Gastroesophageal sphincter (tissue), 4 donors: Measurements from ENCODE around the gene BCL2L11. TPM values are rescaled to one million over a fixed set of nuclear protein-coding genes. Genes with fewer than 3 reads are reported as not detected.

Source experiments
- ATAC-seq: fragments of 150-250 bp; one replicate; pipeline ENCODE4 v1.9.1; 2016; ENCODE audit warnings: mild to moderate bottlenecking, moderate library complexity
- H3K27ac ChIP-seq, 4 donors: fragments of 200-600 bp; sonication (generic) in 3 of 4; 1 replicate in 3 of 4; 2 replicates in 1 of 4; pipeline ENCODE4 v1.5.1; 2016 to 2019
- H3K27me3 ChIP-seq: fragments of 200-600 bp; sonication (generic); one replicate; pipeline ENCODE4 v1.5.1; 2019
- H3K36me3 ChIP-seq, 2 donors: fragments of 200-600 bp; sonication (generic); one replicate each; pipeline ENCODE4 v1.5.1; 2019; ENCODE audit warnings: control low read depth in 1 of 2
- H3K4me1 ChIP-seq, 3 donors: fragments of 200-600 bp; sonication (generic); 1 replicate in 2 of 3; 2 replicates in 1 of 3; pipeline ENCODE4 v1.5.1; 2016 to 2019; ENCODE audit warnings: control low read depth in 2 of 3
- H3K4me3 ChIP-seq, 2 donors: fragments of 200-600 bp; sonication (generic); one replicate each; pipeline ENCODE4 v1.5.1; 2019; ENCODE audit warnings: mild to moderate bottlenecking in 1 of 2, moderate library complexity in 1 of 2
- H3K9me3 ChIP-seq, 3 donors: fragments of 200-600 bp; sonication (generic); one replicate each; pipeline ENCODE4 v1.5.1; 2017 to 2019; ENCODE audit warnings: control low read depth in 2 of 3
- CTCF ChIP-seq, 4 experiments: fragments of 200-600 bp in 2 of 4; fragments of 450-650 bp in 2 of 4; sonication (generic) in 1 of 4; IDR thresholded peaks; one replicate each; pipeline ENCODE4 v1.5.1; 2017 to 2019; ENCODE audit warnings: antibody characterized with exemption in 4 of 4, mild to moderate bottlenecking in 2 of 4, moderate library complexity in 2 of 4
- EP300 ChIP-seq: sonication (generic); formaldehyde crosslinking; IDR thresholded peaks from one replicate; pipeline ENCODE4 v1.6.1; 2017; ENCODE audit warnings: antibody characterized with exemption, mild to moderate bottlenecking
- POLR2A ChIP-seq, 2 donors: fragments of 450-650 bp; IDR thresholded peaks; one replicate each; pipeline ENCODE4 v1.6.1; 2017; ENCODE audit warnings: antibody characterized with exemption in 2 of 2, mild to moderate bottlenecking in 2 of 2, moderate library complexity in 1 of 2
- POLR2AphosphoS5 ChIP-seq: sonication (generic); formaldehyde crosslinking; IDR thresholded peaks from one replicate; pipeline ENCODE4 v1.6.1; 2017; ENCODE audit warnings: antibody characterized with exemption
- WGBS, 2 donors: methylation state at CpG; one replicate each; pipeline ENCODE4 v1.1.5; 2018; ENCODE audit warnings: low coverage in 1 of 2; 5-methylcytosine and 5-hydroxymethylcytosine counted together
- total RNA-seq, 4 donors: library from RNA; depleted of rRNA; stranded (reverse); fragments of >200 nt; gene quantifications; one replicate each; pipeline ENCODE4 v1.1.0, GENCODE V29; 2016

The BCL2L11 gene
- total RNA-seq, 4 donors from 2014 or later = 8.5 to 120 (median 41.7) TPM

- 42 to 56% methylated on average over 4 to 5 of the region's 12 CpGs for WGBS, 2 donors
These were observed 42.1 kb downstream of the BCL2L11 start for GRCh38 chr2:111162718-111163331.

DNA sequence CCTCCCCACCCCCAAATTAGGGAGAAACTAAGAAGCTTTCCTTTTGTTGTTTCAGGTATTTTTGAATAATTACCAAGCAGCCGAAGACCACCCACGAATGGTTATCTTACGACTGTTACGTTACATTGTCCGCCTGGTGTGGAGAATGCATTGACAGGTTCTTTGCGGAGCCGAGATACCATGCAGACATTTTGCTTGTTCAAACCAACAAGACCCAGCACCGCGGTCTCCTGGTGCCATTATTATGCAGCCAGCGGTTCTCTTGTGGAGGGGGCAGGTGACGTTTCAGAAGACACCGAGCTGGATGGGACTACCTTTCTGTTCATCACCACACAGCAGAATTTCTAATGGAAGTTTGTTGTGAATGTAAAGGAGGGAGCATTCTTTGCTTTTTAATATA is 43.4 kb downstream of the BCL2L11 start:
- ATAC-seq = no peak
- no peaks in the 10 kb centered on the region for H3K27me3 ChIP-seq
- H3K27ac ChIP-seq = no peak overlapping the region
- H3K9me3 ChIP-seq = no peaks in the 10 kb centered on the region
- peaks cover 0 to 70% (median 4%) of the 10 kb centered on the region in 3 donors for H3K4me1 ChIP-seq
- 91 to 96% methylated on average over 12 of the region's 12 CpGs for WGBS, 2 donors
- no peak overlapping the region for H3K4me3 ChIP-seq
- peaks cover 0 to 19% of the 10 kb centered on the region in 2 donors for H3K36me3 ChIP-seq
- TF ChIP-seq POLR2A (IDR thresholded peaks at IDR 0.05) (no peak), EP300 (no peak), CTCF (IDR thresholded peaks at IDR 0.05) (no peak), POLR2AphosphoS5 (no peak)

More at GRCh38 chr2:111162718-111163331, 42.1 kb downstream of the BCL2L11 start:
- Histone ChIP-seq H3K27me3 (no peaks in the 10 kb centered on the region), H3K4me1 (peaks cover 0 to 65% (median 4%) of the 10 kb centered on the region in 3 donors), H3K4me3 (no peak overlapping the region), H3K9me3 (no peaks in the 10 kb centered on the region), H3K36me3 (peaks cover 0 to 23% of the 10 kb centered on the region in 2 donors), H3K27ac (no peak overlapping the region)
- TF ChIP-seq POLR2A (IDR thresholded peaks at IDR 0.05) (no peak), POLR2AphosphoS5 (no peak), CTCF (IDR thresholded peaks at IDR 0.05) (no peak), EP300 (no peak)
- no peak for ATAC-seq

DNA sequence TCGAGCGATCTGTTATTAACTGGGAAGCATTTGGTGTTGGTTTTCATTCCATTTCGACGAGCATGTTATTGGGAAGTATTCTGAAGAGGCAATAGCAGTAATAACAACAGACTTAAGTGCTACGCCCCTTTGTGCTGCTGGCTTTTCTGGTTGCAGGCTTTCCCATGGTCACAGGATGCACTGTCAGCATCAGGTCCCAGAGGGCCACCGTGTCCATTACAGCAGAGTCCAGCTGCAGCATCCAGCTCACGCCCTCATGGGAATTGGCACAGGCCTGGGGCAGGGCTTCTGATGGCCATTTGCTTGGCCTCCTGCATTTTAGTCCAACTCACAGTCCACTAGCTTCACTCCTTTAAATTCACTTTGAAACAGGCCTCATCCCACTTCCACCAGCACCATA is 44.4 kb downstream of the BCL2L11 start:
- no peak overlapping the region for H3K4me3 ChIP-seq
- H3K36me3 ChIP-seq = peaks cover 0 to 19% of the 10 kb centered on the region in 2 donors
- H3K27ac ChIP-seq = no peak overlapping the region
- no peak for TF ChIP-seq EP300
- no peak for TF ChIP-seq CTCF (IDR thresholded peaks at IDR 0.05)
- TF ChIP-seq POLR2AphosphoS5 = no peak
- no peak for TF ChIP-seq POLR2A (IDR thresholded peaks at IDR 0.05)
- H3K9me3 ChIP-seq = no peaks in the 10 kb centered on the region
- WGBS, 2 donors = 35 to 73% methylated on average over 5 of the region's 7 CpGs
- H3K4me1 ChIP-seq = peaks cover 0 to 60% (median 4%) of the 10 kb centered on the region in 3 donors
- ATAC-seq = no peak
- H3K27me3 ChIP-seq = no peaks in the 10 kb centered on the region

- TF ChIP-seq EP300 = no peak
- TF ChIP-seq POLR2AphosphoS5 = no peak
- no peak for TF ChIP-seq POLR2A (IDR thresholded peaks at IDR 0.05)
- TF ChIP-seq CTCF (IDR thresholded peaks at IDR 0.05) = no peak
- 100% methylated on average over 2 to 3 of the region's 5 CpGs for WGBS, 2 donors
- H3K27ac ChIP-seq = no peak overlapping the region
- H3K4me3 ChIP-seq = no peak overlapping the region
- ATAC-seq = no peak
- H3K27me3 ChIP-seq = no peaks in the 10 kb centered on the region
- H3K36me3 ChIP-seq = peaks cover 0 to 19% of the 10 kb centered on the region in 2 donors
- H3K9me3 ChIP-seq = no peaks in the 10 kb centered on the region
- peaks cover 0 to 53% (median 4%) of the 10 kb centered on the region in 3 donors for H3K4me1 ChIP-seq
These were observed 45.4 kb downstream of the BCL2L11 start for GRCh38 chr2:111166115-111166514.
